DOHH2 (cell line): ENCODE measurements around the gene ALG6.

Source experiments
- CTCF ChIP-seq: fragments of 200-600 bp; sonication (generic); IDR thresholded peaks from one replicate; pipeline ENCODE4 v1.5.1; 2014; ENCODE audit warnings: antibody characterized with exemption, mild to moderate bottlenecking, low read depth, low read length; ENCODE audit not compliant: poor library complexity, severe bottlenecking
- EZH2phosphoT487 ChIP-seq: fragments of 200-600 bp; sonication (generic); IDR thresholded peaks from 2 replicates; pipeline ENCODE4 v1.6.1; 2017; ENCODE audit warnings: borderline replicate concordance, mild to moderate bottlenecking, antibody characterized with exemption, low read length, moderate library complexity, mixed read lengths

GRCh38 chr1:63413394-63413793, 46.0 kb downstream of the ALG6 start:
- TF ChIP-seq CTCF (no peak), EZH2phosphoT487 (no peak)
